ENCODE results near the gene CAMK1D.

DNA sequence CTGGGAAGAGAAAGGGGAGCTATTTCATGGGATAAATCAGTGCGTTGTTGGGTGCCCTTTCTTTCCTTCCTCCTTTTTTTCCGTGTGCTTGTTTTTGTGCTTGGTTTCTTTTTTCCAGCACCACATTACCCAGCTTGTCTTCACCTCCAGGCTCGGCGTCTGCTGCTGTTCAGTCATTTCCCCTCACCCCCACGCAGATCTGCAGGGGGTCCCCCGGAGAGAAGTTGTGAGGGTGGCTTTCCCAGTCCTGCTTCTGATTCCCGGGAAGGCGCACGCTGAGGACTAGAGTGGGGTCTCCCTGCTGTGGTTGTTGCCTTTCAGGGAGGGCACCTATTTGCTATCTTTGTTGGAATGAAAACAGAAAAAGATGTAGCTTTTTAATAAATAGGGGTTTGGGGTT, 1.6 kb downstream of the CAMK1D start:
- TF ChIP-seq, protein P1, sequence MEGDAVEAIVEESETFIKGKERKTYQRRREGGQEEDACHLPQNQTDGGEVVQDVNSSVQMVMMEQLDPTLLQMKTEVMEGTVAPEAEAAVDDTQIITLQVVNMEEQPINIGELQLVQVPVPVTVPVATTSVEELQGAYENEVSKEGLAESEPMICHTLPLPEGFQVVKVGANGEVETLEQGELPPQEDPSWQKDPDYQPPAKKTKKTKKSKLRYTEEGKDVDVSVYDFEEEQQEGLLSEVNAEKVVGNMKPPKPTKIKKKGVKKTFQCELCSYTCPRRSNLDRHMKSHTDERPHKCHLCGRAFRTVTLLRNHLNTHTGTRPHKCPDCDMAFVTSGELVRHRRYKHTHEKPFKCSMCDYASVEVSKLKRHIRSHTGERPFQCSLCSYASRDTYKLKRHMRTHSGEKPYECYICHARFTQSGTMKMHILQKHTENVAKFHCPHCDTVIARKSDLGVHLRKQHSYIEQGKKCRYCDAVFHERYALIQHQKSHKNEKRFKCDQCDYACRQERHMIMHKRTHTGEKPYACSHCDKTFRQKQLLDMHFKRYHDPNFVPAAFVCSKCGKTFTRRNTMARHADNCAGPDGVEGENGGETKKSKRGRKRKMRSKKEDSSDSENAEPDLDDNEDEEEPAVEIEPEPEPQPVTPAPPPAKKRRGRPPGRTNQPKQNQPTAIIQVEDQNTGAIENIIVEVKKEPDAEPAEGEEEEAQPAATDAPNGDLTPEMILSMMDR (conservative IDR thresholded peaks at IDR 0.05), result no peak
- TF ChIP-seq EZH2 (IDR thresholded peaks at IDR 0.05; ENCODE audit: low read depth), result no peak

Measured in PC-9 (cell line).